DND-41 (cell line): Measurements from ENCODE around the gene TRERF1.

Experiments used
- ATAC-seq: fragments of 200-7000 bp; cut with Tn5 transposase; 3 replicates; pipeline ENCODE4 v1.9.1; 2021; ENCODE audit warnings: low read depth; ENCODE audit not compliant: insufficient read depth
- DNase-seq: peaks from one replicate; pipeline ENCODE4 v3.0.0-alpha.2; 2020
- H2AFZ ChIP-seq: 2 replicates; pipeline ENCODE4 v1.6.0; 2012; ENCODE audit warnings: low read depth, low read length
- H3K27ac ChIP-seq: 2 replicates; pipeline ENCODE4 v1.5.1; 2012; ENCODE audit warnings: low read length, inconsistent platforms
- H3K27me3 ChIP-seq: fragments of 200-600 bp; sonication (generic); 2 replicates; pipeline ENCODE4 v1.6.0; 2012; ENCODE audit warnings: low read length, mild to moderate bottlenecking, inconsistent platforms; ENCODE audit not compliant: insufficient read depth, poor library complexity
- H3K36me3 ChIP-seq: 2 replicates; pipeline ENCODE4 v1.5.1; 2012; ENCODE audit warnings: low read length, inconsistent platforms; ENCODE audit not compliant: insufficient read depth
- H3K4me1 ChIP-seq: 2 replicates; pipeline ENCODE4 v1.5.1; 2012; ENCODE audit warnings: mild to moderate bottlenecking, low read length; ENCODE audit not compliant: insufficient read depth
- H3K4me2 ChIP-seq: 2 replicates; pipeline ENCODE4 v1.6.0; 2012; ENCODE audit warnings: mild to moderate bottlenecking, moderate library complexity, low read length, inconsistent platforms; ENCODE audit not compliant: insufficient read depth
- H3K4me3 ChIP-seq, 2 experiments: fragments of 200-600 bp in 1 of 2; shearing (Covaris generic) in 1 of 2; 2 replicates each; pipeline ENCODE4 v1.5.1; 2012 to 2016; ENCODE audit warnings: inconsistent platforms in 2 of 2, low read length in 2 of 2, mild to moderate bottlenecking in 2 of 2, low read depth in 1 of 2, moderate library complexity in 1 of 2
- H3K79me2 ChIP-seq: 2 replicates; pipeline ENCODE4 v1.6.0; 2012; ENCODE audit warnings: low read length, inconsistent platforms; ENCODE audit not compliant: insufficient read depth
- H3K9ac ChIP-seq: 2 replicates; pipeline ENCODE4 v1.6.0; 2012; ENCODE audit warnings: low read depth, mild to moderate bottlenecking, inconsistent platforms, low read length, moderate library complexity
- H3K9me3 ChIP-seq: 2 replicates; pipeline ENCODE4 v1.5.1; 2012; ENCODE audit warnings: low read length, moderate library complexity, mild to moderate bottlenecking, inconsistent platforms; ENCODE audit not compliant: insufficient read depth, severe bottlenecking
- H4K20me1 ChIP-seq: 2 replicates; pipeline ENCODE4 v1.6.0; 2012; ENCODE audit warnings: low read length; ENCODE audit not compliant: insufficient read depth
- CTCF ChIP-seq: IDR thresholded peaks from 2 replicates; pipeline ENCODE4 v1.5.1; 2012; ENCODE audit warnings: borderline replicate concordance, low read length, moderate library complexity, mild to moderate bottlenecking; ENCODE audit not compliant: poor library complexity, severe bottlenecking; ENCODE audit errors: extremely low read depth
- EZH2 ChIP-seq: IDR thresholded peaks from 3 replicates; pipeline ENCODE4 v1.6.1; 2012; ENCODE audit warnings: borderline replicate concordance, low read depth, mild to moderate bottlenecking, moderate library complexity, low read length, inconsistent platforms; ENCODE audit not compliant: severe bottlenecking

The TRERF1 gene

DNA sequence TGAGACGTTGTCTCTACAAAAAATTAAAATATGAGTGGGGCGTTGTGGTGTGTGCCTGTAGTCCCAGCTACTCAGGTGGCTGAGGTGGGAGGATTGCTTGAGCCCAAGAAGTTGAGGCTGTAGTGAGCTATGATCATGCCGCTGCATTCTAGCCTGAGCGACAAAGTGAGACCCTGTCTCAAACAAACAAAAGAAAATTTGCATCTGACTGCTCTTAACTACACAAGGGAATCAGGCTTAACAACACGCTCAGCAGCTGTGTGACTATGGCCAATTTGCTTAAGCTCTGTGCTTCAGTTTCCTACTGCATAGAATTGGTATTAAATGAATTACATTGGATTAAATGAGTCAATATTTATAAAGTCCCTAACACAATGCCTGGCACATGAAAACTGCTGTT is 209.8 kb downstream of the TRERF1 start:
- no peak overlapping the region for H3K9ac ChIP-seq

GRCh38 chr6:42239736-42240375 is 211.9 kb downstream of the TRERF1 start:
- Histone ChIP-seq H4K20me1 (no peaks in the 10 kb centered on the region), H3K9ac (no peak overlapping the region), H2AFZ (no peak overlapping the region), H3K4me1 (no peaks in the 10 kb centered on the region), H3K27ac (no peak overlapping the region), H3K4me3 (no peak overlapping the region), H3K79me2 (no peaks in the 10 kb centered on the region), H3K36me3 (peaks cover 18% of the 10 kb centered on the region), H3K27me3 (no peaks in the 10 kb centered on the region), H3K9me3 (no peaks in the 10 kb centered on the region), H3K4me2 (no peak overlapping the region)
- no peak for ATAC-seq
- DNase-seq, result no peak
- TF ChIP-seq EZH2 (no peak), CTCF (no peak)

More for the DNA sequence above, 209.8 kb downstream of the TRERF1 start:
- no peaks in the 10 kb centered on the region for H3K79me2 ChIP-seq
- no peak overlapping the region for H3K4me3 ChIP-seq
- no peak for DNase-seq
- H3K9me3 ChIP-seq, result no peaks in the 10 kb centered on the region
- TF ChIP-seq CTCF, result no peak
- TF ChIP-seq EZH2, result no peak
- no peak overlapping the region for H3K27ac ChIP-seq
- no peak overlapping the region for H3K4me2 ChIP-seq
- H3K27me3 ChIP-seq, result no peaks in the 10 kb centered on the region
- H3K36me3 ChIP-seq, result peaks cover 18% of the 10 kb centered on the region
- ATAC-seq, result no peak
- no peak overlapping the region for H2AFZ ChIP-seq
- H4K20me1 ChIP-seq, result no peaks in the 10 kb centered on the region
- no peaks in the 10 kb centered on the region for H3K4me1 ChIP-seq

DNA sequence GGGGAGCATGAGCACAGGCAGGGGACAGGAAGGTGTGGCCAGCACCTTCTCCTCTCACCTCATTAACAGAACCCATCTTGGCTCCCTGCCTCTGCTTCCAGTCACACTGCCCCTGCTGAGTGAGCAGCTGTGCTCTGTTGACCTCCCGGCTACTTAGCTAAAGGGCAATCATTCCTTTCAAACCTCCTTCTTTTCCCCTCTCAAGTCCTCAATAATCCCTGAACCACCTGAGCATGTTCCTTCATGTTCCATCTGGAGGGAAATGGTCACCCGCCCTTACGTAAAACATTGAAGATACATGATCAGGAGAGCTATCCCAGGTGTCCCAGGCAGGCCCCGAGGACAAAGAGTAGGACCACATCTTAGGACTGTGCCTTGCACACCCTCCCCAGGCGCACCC is 212.4 kb downstream of the TRERF1 start:
- no peak overlapping the region for H3K4me3 ChIP-seq
- H3K27ac ChIP-seq, result no peak overlapping the region
- no peak for TF ChIP-seq EZH2
- TF ChIP-seq CTCF, result no peak
- H3K4me1 ChIP-seq, result no peaks in the 10 kb centered on the region
- no peak overlapping the region for H3K9ac ChIP-seq
- peaks cover 18% of the 10 kb centered on the region for H3K36me3 ChIP-seq
- no peaks in the 10 kb centered on the region for H3K27me3 ChIP-seq
- H3K9me3 ChIP-seq, result no peaks in the 10 kb centered on the region
- no peak overlapping the region for H3K4me2 ChIP-seq
- DNase-seq (no peak), ATAC-seq (no peak)
- H2AFZ ChIP-seq, result no peak overlapping the region
- no peaks in the 10 kb centered on the region for H3K79me2 ChIP-seq
- no peaks in the 10 kb centered on the region for H4K20me1 ChIP-seq
